ENCODE measurements around the gene LIN7C. TPM values are rescaled to one million over a fixed set of nuclear protein-coding genes. Genes with fewer than 3 reads are reported as not detected.

LIN7C gene
- total and polyA plus RNA-seq, 2 donors (not counting 1 experiment from before 2014, with no cell fraction given) = 6.2 to 24.2 TPM

GRCh38 chr11:27497284-27497866 lies 9.2 kb downstream of the LIN7C start:
- Histone ChIP-seq H3K27ac (ENCODE audit: low read length in 2 of 2) (no peak overlapping the region), H3K27me3 (replicated peaks in 1 of 4; ENCODE audit: control extremely low read depth in 1 of 4, control insufficient read depth in 3 of 4, insufficient read depth in 4 of 4, low read length in 3 of 4) (no peaks in the 10 kb centered on the region), H3K9me3 (ENCODE audit: control extremely low read depth in 1 of 3, control insufficient read depth in 2 of 3, insufficient read depth in 1 of 3, low read length in 2 of 3) (no peaks in the 10 kb centered on the region), H3K79me2 (ENCODE audit: control insufficient read depth, insufficient read depth, low read length) (no peaks in the 10 kb centered on the region), H3K4me1 (ENCODE audit: control insufficient read depth in 2 of 2, insufficient read depth in 2 of 2, low read length in 2 of 2) (no peaks in the 10 kb centered on the region), H3K36me3 (replicated peaks in 1 of 2; ENCODE audit: control extremely low read depth in 1 of 2, control insufficient read depth in 1 of 2, extremely low read depth in 1 of 2, insufficient read depth in 2 of 2, low read length in 1 of 2) (peaks cover 13 to 46% of the 10 kb centered on the region in 2 experiments), H3K4me3 (ENCODE audit: control extremely low read depth in 1 of 5, extremely low read depth in 1 of 5, insufficient read depth in 1 of 5, low read depth in 2 of 5, low read length in 4 of 5) (no peak overlapping the region), H3K4me2 (replicated peaks; ENCODE audit: low read depth, low read length, poor library complexity, severe bottlenecking) (no peak overlapping the region), H2AFZ (ENCODE audit: insufficient read depth, low read depth, low read length, poor library complexity, severe bottlenecking) (no peak overlapping the region), H3K9ac (ENCODE audit: low read length) (no peak overlapping the region), H4K20me1 (ENCODE audit: control insufficient read depth, insufficient read depth, low read length, poor library complexity, severe bottlenecking) (peaks cover 6% of the 10 kb centered on the region)
- Mint-ChIP-seq H3K27me3 (no peaks in the 10 kb centered on the region), H3K4me3 (no peak overlapping the region), H3K27ac (no peak overlapping the region), H3K4me1 (peaks cover 9% of the 10 kb centered on the region), H3K9me3 (ENCODE audit: insufficient read depth) (no peaks in the 10 kb centered on the region)
- intact Hi-C loops (cut with micrococcal nuclease) = no loop called here
- peak; percentile 24 for DNase-seq
- ATAC-seq (ENCODE audit: low read depth) = no peak
- CTCF ChIA-PET = interaction anchor here (1.7 to 7.8 kb wide), 5 partner anchors 9 to 313 kb away, joined by 6 to 118 read pairs (median 28); partner anchors contain the start of genes LGR4 and LIN7C
- POLR2A ChIA-PET = no interaction called here
- TF ChIP-seq EZH2 (IDR thresholded peaks at IDR 0.05; ENCODE audit: borderline replicate concordance, insufficient read depth, low read depth, low read length, poor library complexity, severe bottlenecking) (no peak), CTCF (IDR thresholded peaks at IDR 0.05) (peak; percentile 72)

GRCh38 chr11:27496461-27496860 lies 10.1 kb downstream of the LIN7C start:
- Histone ChIP-seq H3K4me2 (replicated peaks; ENCODE audit: low read depth, low read length, poor library complexity, severe bottlenecking) (no peak overlapping the region), H2AFZ (ENCODE audit: insufficient read depth, low read depth, low read length, poor library complexity, severe bottlenecking) (no peak overlapping the region), H3K27ac (ENCODE audit: low read length in 2 of 2) (no peak overlapping the region), H3K4me3 (ENCODE audit: control extremely low read depth in 1 of 5, extremely low read depth in 1 of 5, insufficient read depth in 1 of 5, low read depth in 2 of 5, low read length in 4 of 5) (no peak overlapping the region), H3K79me2 (ENCODE audit: control insufficient read depth, insufficient read depth, low read length) (no peaks in the 10 kb centered on the region), H3K4me1 (ENCODE audit: control insufficient read depth in 2 of 2, insufficient read depth in 2 of 2, low read length in 2 of 2) (no peaks in the 10 kb centered on the region), H3K27me3 (replicated peaks in 1 of 4; ENCODE audit: control extremely low read depth in 1 of 4, control insufficient read depth in 3 of 4, insufficient read depth in 4 of 4, low read length in 3 of 4) (no peaks in the 10 kb centered on the region), H3K9me3 (ENCODE audit: control extremely low read depth in 1 of 3, control insufficient read depth in 2 of 3, insufficient read depth in 1 of 3, low read length in 2 of 3) (no peaks in the 10 kb centered on the region), H3K36me3 (replicated peaks in 1 of 2; ENCODE audit: control extremely low read depth in 1 of 2, control insufficient read depth in 1 of 2, extremely low read depth in 1 of 2, insufficient read depth in 2 of 2, low read length in 1 of 2) (peaks cover 13 to 44% of the 10 kb centered on the region in 2 experiments), H3K9ac (ENCODE audit: low read length) (no peak overlapping the region), H4K20me1 (ENCODE audit: control insufficient read depth, insufficient read depth, low read length, poor library complexity, severe bottlenecking) (peaks cover 6% of the 10 kb centered on the region)
- CTCF ChIA-PET = interaction anchor here (0.7 to 7.8 kb wide), 7 partner anchors 10 to 312 kb away, joined by 4 to 118 read pairs (median 7); partner anchors contain the start of genes LGR4 and LIN7C
- TF ChIP-seq EZH2 (IDR thresholded peaks at IDR 0.05; ENCODE audit: borderline replicate concordance, insufficient read depth, low read depth, low read length, poor library complexity, severe bottlenecking) (no peak), CTCF (IDR thresholded peaks at IDR 0.05) (no peak)
- H3K27ac Mint-ChIP-seq = no peak overlapping the region
- peaks cover 6% of the 10 kb centered on the region for H3K4me1 Mint-ChIP-seq
- no CpG with 5 or more reads among the region's 1 CpG for WGBS (ENCODE audit: insufficient coverage)
- H3K4me3 Mint-ChIP-seq = no peak overlapping the region
- POLR2A ChIA-PET = interaction anchor here (0.6 kb wide), 1 partner anchor 1209 kb away, joined by 3 read pairs; no protein-coding TSS in a partner anchor
- DNase-seq = no peak
- intact Hi-C loops (cut with micrococcal nuclease) = no loop called here
- no peaks in the 10 kb centered on the region for H3K9me3 Mint-ChIP-seq (ENCODE audit: insufficient read depth)
- ATAC-seq (ENCODE audit: low read depth) = no peak
- H3K27me3 Mint-ChIP-seq = no peaks in the 10 kb centered on the region
